SH-SY5Y (cell line): ENCODE data around the gene EFCAB12.

Source experiments
- GATA2 ChIP-seq: IDR thresholded peaks from 2 replicates; pipeline ENCODE4 v1.6.1; 2011; ENCODE audit warnings: mild to moderate bottlenecking, low read depth, low read length
- GATA3 ChIP-seq: IDR thresholded peaks from 2 replicates; pipeline ENCODE4 v1.6.1; 2011; ENCODE audit warnings: low read depth, mild to moderate bottlenecking, low read length, moderate library complexity

DNA sequence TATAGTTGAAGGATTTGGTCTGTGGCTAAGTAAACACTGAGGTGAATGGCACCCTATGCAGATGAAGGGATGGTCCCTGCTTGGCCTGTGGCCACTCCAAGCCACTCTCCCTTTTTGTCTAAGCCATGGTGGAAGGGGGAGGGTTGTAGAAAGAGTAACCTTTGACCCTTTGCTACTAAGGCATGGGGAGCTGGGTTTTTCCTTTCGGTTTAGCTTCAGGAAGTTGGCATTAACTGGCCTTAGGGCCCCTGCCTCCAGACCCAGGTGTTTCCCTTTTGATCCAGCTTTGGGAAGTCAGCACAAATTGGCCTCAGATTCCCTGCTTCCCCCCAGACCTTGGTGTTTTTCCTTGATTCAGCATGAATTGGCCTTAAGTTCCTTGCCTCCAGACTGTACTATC, 49.5 kb downstream of the EFCAB12 start:
- no peak for TF ChIP-seq GATA2
- TF ChIP-seq GATA3: no peak
